Lower leg skin (tissue), 3 donors: Measurements from ENCODE around the gene FIBIN.

ENCODE experiments used
- POLR2A ChIP-seq, 2 donors: fragments of 450-650 bp; IDR thresholded peaks; one replicate each; pipeline ENCODE4 v1.6.1; 2016 to 2017; ENCODE audit warnings: antibody characterized with exemption in 2 of 2, mild to moderate bottlenecking in 1 of 2, moderate library complexity in 1 of 2
- TF ChIP-seq, protein P1 (sequence below), 3 donors: fragments of 450-650 bp; IDR thresholded peaks; one replicate each; pipeline ENCODE4 v1.5.1; 2016; ENCODE audit warnings: antibody characterized with exemption in 3 of 3, mild to moderate bottlenecking in 3 of 3, moderate library complexity in 2 of 3

DNA sequence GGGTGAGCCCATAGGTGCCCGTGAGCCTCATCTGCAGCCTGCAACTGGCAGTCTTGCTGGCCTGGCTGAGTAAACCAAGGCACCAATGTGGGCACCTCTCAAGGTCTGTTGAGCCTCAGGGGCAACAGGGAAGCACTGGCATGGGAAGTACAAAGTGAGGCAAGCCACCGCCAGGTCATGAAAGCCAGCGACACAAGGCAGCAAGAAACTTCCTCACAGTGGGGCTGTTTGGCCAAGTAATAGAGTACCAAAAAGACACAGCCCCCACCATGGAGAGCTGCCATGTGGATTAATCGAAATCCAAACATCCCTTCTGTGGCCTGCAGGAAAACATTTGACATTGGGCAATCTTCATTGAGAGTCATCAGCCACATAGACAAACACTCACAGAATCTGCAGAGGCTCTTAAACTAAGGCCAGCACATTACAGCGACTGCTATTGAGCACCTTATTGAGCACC lies 43.6 kb upstream of the FIBIN start:
- TF ChIP-seq, protein P1, sequence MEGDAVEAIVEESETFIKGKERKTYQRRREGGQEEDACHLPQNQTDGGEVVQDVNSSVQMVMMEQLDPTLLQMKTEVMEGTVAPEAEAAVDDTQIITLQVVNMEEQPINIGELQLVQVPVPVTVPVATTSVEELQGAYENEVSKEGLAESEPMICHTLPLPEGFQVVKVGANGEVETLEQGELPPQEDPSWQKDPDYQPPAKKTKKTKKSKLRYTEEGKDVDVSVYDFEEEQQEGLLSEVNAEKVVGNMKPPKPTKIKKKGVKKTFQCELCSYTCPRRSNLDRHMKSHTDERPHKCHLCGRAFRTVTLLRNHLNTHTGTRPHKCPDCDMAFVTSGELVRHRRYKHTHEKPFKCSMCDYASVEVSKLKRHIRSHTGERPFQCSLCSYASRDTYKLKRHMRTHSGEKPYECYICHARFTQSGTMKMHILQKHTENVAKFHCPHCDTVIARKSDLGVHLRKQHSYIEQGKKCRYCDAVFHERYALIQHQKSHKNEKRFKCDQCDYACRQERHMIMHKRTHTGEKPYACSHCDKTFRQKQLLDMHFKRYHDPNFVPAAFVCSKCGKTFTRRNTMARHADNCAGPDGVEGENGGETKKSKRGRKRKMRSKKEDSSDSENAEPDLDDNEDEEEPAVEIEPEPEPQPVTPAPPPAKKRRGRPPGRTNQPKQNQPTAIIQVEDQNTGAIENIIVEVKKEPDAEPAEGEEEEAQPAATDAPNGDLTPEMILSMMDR (IDR thresholded peaks at IDR 0.05) = no peak
- TF ChIP-seq POLR2A (IDR thresholded peaks at IDR 0.05) = no peak
